Measurements from ENCODE around the gene CNIH1. TPM values are rescaled to one million over a fixed set of nuclear protein-coding genes. Genes with fewer than 3 reads are reported as not detected.

The CNIH1 gene
- total RNA-seq, 1 experiment from 2014 or later: 114 TPM

- intact Hi-C loops (cut with micrococcal nuclease; ENCODE audit: unreplicated experiment): no loop called here
Measured at GRCh38 chr14:54450535-54450934, 9.4 kb upstream of the CNIH1 start.

GRCh38 chr14:54447231-54447692 is 6.1 kb upstream of the CNIH1 start:
- no peak for TF ChIP-seq CTCF (conservative IDR thresholded peaks at IDR 0.05)
- no peak for TF ChIP-seq EZH2 (IDR thresholded peaks at IDR 0.05; ENCODE audit: low read depth)
- Histone ChIP-seq H3K36me3 (ENCODE audit: low read depth) (no peaks in the 10 kb centered on the region), H3F3A (ENCODE audit: insufficient read depth, low read depth) (0 out of 2 replicates have a peak, but pooled peaks cover 7% of the 10 kb centered on the region), H3K27ac (peak overlapping the region; percentile 76), H3K4me2 (peak overlapping the region; percentile 63), H3K9me2 (ENCODE audit: insufficient read depth) (no peaks in the 10 kb centered on the region), H3K4me3 (no peak overlapping the region), H3K79me2 (ENCODE audit: low read depth) (no peaks in the 10 kb centered on the region), H3K4me1 (replicated peaks; ENCODE audit: insufficient read depth) (peaks cover 22% of the 10 kb centered on the region), H3K27me3 (ENCODE audit: insufficient read depth, low read depth) (no peaks in the 10 kb centered on the region), H2AFZ (peak overlapping the region; percentile 53; the same call in 1 of the 2 replicates), H4K20me1 (ENCODE audit: insufficient read depth) (no peaks in the 10 kb centered on the region), H3K9me3 (ENCODE audit: insufficient read depth, low read depth) (no peaks in the 10 kb centered on the region)
- intact Hi-C loops (cut with micrococcal nuclease; ENCODE audit: unreplicated experiment): loop anchor here (10.0 kb wide), 1 partner anchor 328 kb away; no protein-coding TSS in a partner anchor
- CTCF ChIA-PET: no interaction called here
- DNase-seq: peak in 1 of 2 experiments; percentile 84
- POLR2A ChIA-PET (ENCODE audit: unreplicated experiment): no interaction called here
- no TSS peak for BruUV-seq (replicated peaks)

More at GRCh38 chr14:54450535-54450934, 9.4 kb upstream of the CNIH1 start:
- Histone ChIP-seq H3K9me3 (ENCODE audit: insufficient read depth, low read depth) (no peaks in the 10 kb centered on the region), H3K9me2 (ENCODE audit: insufficient read depth) (no peaks in the 10 kb centered on the region), H3K27ac (no peak overlapping the region), H3K79me2 (ENCODE audit: low read depth) (no peaks in the 10 kb centered on the region), H3K4me1 (replicated peaks; ENCODE audit: insufficient read depth) (peaks cover 22% of the 10 kb centered on the region), H3F3A (ENCODE audit: insufficient read depth, low read depth) (0 out of 2 replicates have a peak, but pooled peaks cover 7% of the 10 kb centered on the region), H3K4me3 (no peak overlapping the region), H3K4me2 (no peak overlapping the region), H3K36me3 (ENCODE audit: low read depth) (no peaks in the 10 kb centered on the region), H2AFZ (no peak overlapping the region), H3K27me3 (ENCODE audit: insufficient read depth, low read depth) (no peaks in the 10 kb centered on the region), H4K20me1 (ENCODE audit: insufficient read depth) (no peaks in the 10 kb centered on the region)
- TF ChIP-seq CTCF (conservative IDR thresholded peaks at IDR 0.05) (no peak), EZH2 (IDR thresholded peaks at IDR 0.05; ENCODE audit: low read depth) (no peak)
- BruUV-seq (replicated peaks): no TSS peak
- no peak for DNase-seq
- CTCF ChIA-PET: no interaction called here
- POLR2A ChIA-PET (ENCODE audit: unreplicated experiment): no interaction called here

GRCh38 chr14:54446161-54446693 is 5.1 kb upstream of the CNIH1 start:
- H3K4me3 ChIP-seq: no peak overlapping the region
- H4K20me1 ChIP-seq (ENCODE audit: insufficient read depth): no peaks in the 10 kb centered on the region
- no peak for DNase-seq
- no peak overlapping the region for H2AFZ ChIP-seq
- peaks cover 16% of the 10 kb centered on the region; the same call in 1 of the 2 replicates for H3F3A ChIP-seq (ENCODE audit: insufficient read depth, low read depth)
- intact Hi-C loops (cut with micrococcal nuclease; ENCODE audit: unreplicated experiment): loop anchor here (10.0 kb wide), 1 partner anchor 329 kb away; no protein-coding TSS in a partner anchor
- no peaks in the 10 kb centered on the region for H3K36me3 ChIP-seq (ENCODE audit: low read depth)
- H3K9me2 ChIP-seq (ENCODE audit: insufficient read depth): no peaks in the 10 kb centered on the region
- H3K27ac ChIP-seq: 0 out of 2 replicates have a peak overlapping the region, but pooled peaks have one; percentile 76
- no peak for TF ChIP-seq EZH2 (IDR thresholded peaks at IDR 0.05; ENCODE audit: low read depth)
- TF ChIP-seq CTCF (conservative IDR thresholded peaks at IDR 0.05): no peak
- POLR2A ChIA-PET (ENCODE audit: unreplicated experiment): no interaction called here
- peaks cover 29% of the 10 kb centered on the region for H3K4me1 ChIP-seq (replicated peaks; ENCODE audit: insufficient read depth)
- H3K4me2 ChIP-seq: peak overlapping the region; percentile 63; the same call in 1 of the 2 replicates
- H3K79me2 ChIP-seq (ENCODE audit: low read depth): no peaks in the 10 kb centered on the region
- no TSS peak for BruUV-seq (replicated peaks)
- CTCF ChIA-PET: no interaction called here
- no peaks in the 10 kb centered on the region for H3K27me3 ChIP-seq (ENCODE audit: insufficient read depth, low read depth)
- no peaks in the 10 kb centered on the region for H3K9me3 ChIP-seq (ENCODE audit: insufficient read depth, low read depth)
